NCI-H526 (cell line): ENCODE results near the gene EFCAB5.
"Not testable (repeated sequence)": the region's sequence is repeated elsewhere in the genome, so short reads cannot be mapped to it uniquely, and the experiment has no call there.

Source experiments
- DNase-seq, 2 experiments: peaks; one replicate each; lab custom pipeline; 2025; lab: John Stamatoyannopoulos, UW

The EFCAB5 gene

GRCh38 chr17:30005709-30006320 lies 64.4 kb downstream of the EFCAB5 start:
- DNase-seq = no peak

GRCh38 chr17:30011934-30012333 lies 70.5 kb downstream of the EFCAB5 start:
- DNase-seq = not testable (repeated sequence)

- DNase-seq = peak; percentile 11 to 80
Observed at GRCh38 chr17:30021708-30022317, 80.4 kb downstream of the EFCAB5 start.

GRCh38 chr17:30025325-30025724 lies 83.9 kb downstream of the EFCAB5 start:
- DNase-seq = not testable (repeated sequence)

GRCh38 chr17:30027676-30028075 lies 86.2 kb downstream of the EFCAB5 start:
- no peak for DNase-seq

- no peak for DNase-seq
Observed at GRCh38 chr17:30031214-30031869, 89.9 kb downstream of the EFCAB5 start.

GRCh38 chr17:30035369-30035768 lies 93.9 kb downstream of the EFCAB5 start:
- no peak for DNase-seq

GRCh38 chr17:30040719-30041518 lies 99.5 kb downstream of the EFCAB5 start:
- DNase-seq = peak in 1 of 2 experiments; percentile 42

- no peak for DNase-seq
Observed at GRCh38 chr17:30041551-30041950, 100.1 kb downstream of the EFCAB5 start.

- no peak for DNase-seq
Observed at GRCh38 chr17:30062372-30062771, 120.9 kb downstream of the EFCAB5 start.

GRCh38 chr17:30064738-30065137 lies 123.3 kb downstream of the EFCAB5 start:
- no peak for DNase-seq

GRCh38 chr17:30068465-30068864 lies 127.0 kb downstream of the EFCAB5 start:
- no peak for DNase-seq

GRCh38 chr17:30074254-30074653 lies 132.8 kb downstream of the EFCAB5 start:
- DNase-seq = no peak

GRCh38 chr17:30074730-30075129 lies 133.3 kb downstream of the EFCAB5 start:
- no peak for DNase-seq

- DNase-seq = no peak
Observed at GRCh38 chr17:30082773-30083172, 141.3 kb downstream of the EFCAB5 start.

GRCh38 chr17:30084788-30085187 lies 143.4 kb downstream of the EFCAB5 start:
- no peak for DNase-seq

- DNase-seq = no peak
Observed at GRCh38 chr17:30086896-30087295, 145.5 kb downstream of the EFCAB5 start.

- not testable (repeated sequence) for DNase-seq
Observed at GRCh38 chr17:30087431-30087830, 146.0 kb downstream of the EFCAB5 start.

- no peak for DNase-seq
Observed at GRCh38 chr17:30091121-30091670, 149.8 kb downstream of the EFCAB5 start.

GRCh38 chr17:30091771-30092170 lies 150.3 kb downstream of the EFCAB5 start:
- no peak for DNase-seq

- no peak for DNase-seq
Observed at GRCh38 chr17:30092886-30093285, 151.5 kb downstream of the EFCAB5 start.

- DNase-seq = peak in 1 of 2 experiments; percentile 86
Observed at GRCh38 chr17:30093463-30094147, 152.2 kb downstream of the EFCAB5 start.
